ENCODE results near the gene MKNK2.

DNA sequence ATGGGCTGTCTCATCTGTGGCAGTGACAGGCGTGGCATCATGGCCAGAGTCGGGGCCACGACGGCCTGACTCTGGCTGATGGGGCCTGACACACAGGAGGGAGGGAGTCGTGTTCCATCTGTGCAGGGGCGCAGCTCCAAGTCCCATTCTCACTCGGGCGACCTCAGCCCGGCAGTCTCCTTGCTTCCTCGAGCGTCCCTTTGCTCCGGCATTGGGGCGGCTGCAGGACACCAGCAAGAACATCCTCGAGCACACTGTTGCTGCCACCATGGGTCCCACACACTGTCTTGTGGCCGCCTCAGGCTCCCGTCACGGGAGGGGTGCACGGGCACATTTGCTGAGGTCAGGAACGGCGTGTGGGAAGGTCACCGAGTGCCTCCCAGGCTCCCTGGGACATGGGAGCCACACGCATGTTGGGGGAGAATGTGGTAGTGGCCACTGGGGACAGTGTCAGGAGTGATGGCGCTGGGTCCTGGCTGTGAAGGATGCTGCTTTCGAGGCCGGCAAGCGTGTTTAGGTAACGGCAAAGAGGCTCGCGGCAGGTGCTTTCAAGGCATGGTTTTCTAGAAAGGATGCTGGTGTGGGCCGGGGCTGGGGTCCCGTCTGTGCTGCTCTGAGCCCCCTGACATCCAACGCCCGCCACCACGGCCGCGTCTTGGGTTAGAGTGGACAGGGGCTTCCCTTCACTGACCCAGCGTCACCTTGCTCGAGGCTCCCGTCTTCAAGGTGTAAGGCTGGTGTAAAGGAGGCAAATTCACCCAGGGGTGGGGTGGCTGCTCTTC lies 49.1 kb upstream of the MKNK2 start:
- no peak for TF ChIP-seq EZH2 (IDR thresholded peaks at IDR 0.05; ENCODE audit: low read length)
- TF ChIP-seq, protein P1, sequence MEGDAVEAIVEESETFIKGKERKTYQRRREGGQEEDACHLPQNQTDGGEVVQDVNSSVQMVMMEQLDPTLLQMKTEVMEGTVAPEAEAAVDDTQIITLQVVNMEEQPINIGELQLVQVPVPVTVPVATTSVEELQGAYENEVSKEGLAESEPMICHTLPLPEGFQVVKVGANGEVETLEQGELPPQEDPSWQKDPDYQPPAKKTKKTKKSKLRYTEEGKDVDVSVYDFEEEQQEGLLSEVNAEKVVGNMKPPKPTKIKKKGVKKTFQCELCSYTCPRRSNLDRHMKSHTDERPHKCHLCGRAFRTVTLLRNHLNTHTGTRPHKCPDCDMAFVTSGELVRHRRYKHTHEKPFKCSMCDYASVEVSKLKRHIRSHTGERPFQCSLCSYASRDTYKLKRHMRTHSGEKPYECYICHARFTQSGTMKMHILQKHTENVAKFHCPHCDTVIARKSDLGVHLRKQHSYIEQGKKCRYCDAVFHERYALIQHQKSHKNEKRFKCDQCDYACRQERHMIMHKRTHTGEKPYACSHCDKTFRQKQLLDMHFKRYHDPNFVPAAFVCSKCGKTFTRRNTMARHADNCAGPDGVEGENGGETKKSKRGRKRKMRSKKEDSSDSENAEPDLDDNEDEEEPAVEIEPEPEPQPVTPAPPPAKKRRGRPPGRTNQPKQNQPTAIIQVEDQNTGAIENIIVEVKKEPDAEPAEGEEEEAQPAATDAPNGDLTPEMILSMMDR (optimal IDR thresholded peaks at IDR 0.05 in 1 of 3, IDR thresholded peaks at IDR 0.05 in 1 of 3, conservative IDR thresholded peaks at IDR 0.05 in 1 of 3; ENCODE audit: extremely low read depth in 1 of 3, insufficient read depth in 2 of 3, low read length in 3 of 3): no peak
